ENCODE measurements around the gene TENM4. TPM values are rescaled to one million over a fixed set of nuclear protein-coding genes. Genes with fewer than 3 reads are reported as not detected.

Gene TENM4
- total RNA-seq, 2 experiments from 2014 or later, result not detected

- H3K4me1 ChIP-seq (ENCODE audit: insufficient read depth, low read length, poor library complexity, severe bottlenecking), result no peaks in the 10 kb centered on the region
- POLR2A ChIA-PET, result no interaction called here
- no peaks in the 10 kb centered on the region for H3K9me2 ChIP-seq (ENCODE audit: insufficient read depth, low read length)
- TF ChIP-seq EZH2phosphoT487 (IDR thresholded peaks at IDR 0.05; ENCODE audit: borderline replicate concordance, low read depth, low read length) (no peak), CTCF (conservative IDR thresholded peaks at IDR 0.05; ENCODE audit: low read length) (no peak)
- intact Hi-C loops (cut with micrococcal nuclease; ENCODE audit: unreplicated experiment), result no loop called here
- no peak overlapping the region for H3K4me3 ChIP-seq (ENCODE audit: low read depth, low read length, poor library complexity, severe bottlenecking)
- H4K20me1 ChIP-seq (ENCODE audit: insufficient read depth, low read length), result no peaks in the 10 kb centered on the region
- H3K79me2 ChIP-seq (ENCODE audit: insufficient read depth, low read depth, low read length), result no peaks in the 10 kb centered on the region
- H3K4me2 ChIP-seq (ENCODE audit: low read length), result no peak overlapping the region
- H3K36me3 ChIP-seq (ENCODE audit: insufficient read depth, low read length), result no peaks in the 10 kb centered on the region
- no peak overlapping the region for H3K27ac ChIP-seq (ENCODE audit: low read depth, low read length, poor library complexity, severe bottlenecking)
- DNase-seq (ENCODE audit: low spot score), result no peak
- BruUV-seq (replicated peaks), result no TSS peak
- H2AFZ ChIP-seq (ENCODE audit: low read length), result no peak overlapping the region
- no peaks in the 10 kb centered on the region for H3K9me3 ChIP-seq (ENCODE audit: low read length)
- CTCF ChIA-PET (ENCODE audit: unreplicated experiment), result no interaction called here
Measured at GRCh38 chr11:79212741-79213190, 228.1 kb downstream of the TENM4 start.

- BruUV-seq (replicated peaks), result no TSS peak
- Histone ChIP-seq H3K79me2 (ENCODE audit: insufficient read depth, low read depth, low read length) (no peaks in the 10 kb centered on the region), H3K9me2 (ENCODE audit: insufficient read depth, low read length) (no peaks in the 10 kb centered on the region), H3K4me1 (ENCODE audit: insufficient read depth, low read length, poor library complexity, severe bottlenecking) (no peaks in the 10 kb centered on the region), H4K20me1 (ENCODE audit: insufficient read depth, low read length) (no peaks in the 10 kb centered on the region), H2AFZ (ENCODE audit: low read length) (no peak overlapping the region), H3K27ac (ENCODE audit: low read depth, low read length, poor library complexity, severe bottlenecking) (no peak overlapping the region), H3K4me3 (ENCODE audit: low read depth, low read length, poor library complexity, severe bottlenecking) (no peak overlapping the region), H3K36me3 (ENCODE audit: insufficient read depth, low read length) (no peaks in the 10 kb centered on the region), H3K4me2 (ENCODE audit: low read length) (no peak overlapping the region), H3K9me3 (ENCODE audit: low read length) (no peaks in the 10 kb centered on the region)
- POLR2A ChIA-PET, result no interaction called here
- intact Hi-C loops (cut with micrococcal nuclease; ENCODE audit: unreplicated experiment), result no loop called here
- DNase-seq (ENCODE audit: low spot score), result no peak
- TF ChIP-seq EZH2phosphoT487 (IDR thresholded peaks at IDR 0.05; ENCODE audit: borderline replicate concordance, low read depth, low read length), result no peak
- TF ChIP-seq CTCF (conservative IDR thresholded peaks at IDR 0.05; ENCODE audit: low read length), result no peak
- CTCF ChIA-PET (ENCODE audit: unreplicated experiment), result no interaction called here
Measured at GRCh38 chr11:79209540-79210266, 231.1 kb downstream of the TENM4 start.

- DNase-seq (ENCODE audit: low spot score), result no peak
- no peak overlapping the region for H2AFZ ChIP-seq (ENCODE audit: low read length)
- no peaks in the 10 kb centered on the region for H3K36me3 ChIP-seq (ENCODE audit: insufficient read depth, low read length)
- H3K79me2 ChIP-seq (ENCODE audit: insufficient read depth, low read depth, low read length), result no peaks in the 10 kb centered on the region
- TF ChIP-seq EZH2phosphoT487 (IDR thresholded peaks at IDR 0.05; ENCODE audit: borderline replicate concordance, low read depth, low read length), result no peak
- no peak for TF ChIP-seq CTCF (conservative IDR thresholded peaks at IDR 0.05; ENCODE audit: low read length)
- ChIA-PET POLR2A (no interaction called here), CTCF (ENCODE audit: unreplicated experiment) (no interaction called here)
- no peak overlapping the region for H3K4me2 ChIP-seq (ENCODE audit: low read length)
- H3K27ac ChIP-seq (ENCODE audit: low read depth, low read length, poor library complexity, severe bottlenecking), result no peak overlapping the region
- no TSS peak for BruUV-seq (replicated peaks)
- H3K9me2 ChIP-seq (ENCODE audit: insufficient read depth, low read length), result no peaks in the 10 kb centered on the region
- no peaks in the 10 kb centered on the region for H3K4me1 ChIP-seq (ENCODE audit: insufficient read depth, low read length, poor library complexity, severe bottlenecking)
- no peaks in the 10 kb centered on the region for H3K9me3 ChIP-seq (ENCODE audit: low read length)
- H4K20me1 ChIP-seq (ENCODE audit: insufficient read depth, low read length), result no peaks in the 10 kb centered on the region
- H3K4me3 ChIP-seq (ENCODE audit: low read depth, low read length, poor library complexity, severe bottlenecking), result no peak overlapping the region
- intact Hi-C loops (cut with micrococcal nuclease; ENCODE audit: unreplicated experiment), result no loop called here
Measured at GRCh38 chr11:79208126-79208525, 232.7 kb downstream of the TENM4 start.
